GM18951 (cell line): Measurements from ENCODE around the gene EYA4.

Experiments
- POLR2A ChIP-seq: IDR thresholded peaks from 4 replicates; pipeline ENCODE4 v1.6.1; 2011; ENCODE audit warnings: mild to moderate bottlenecking; ENCODE audit not compliant: insufficient read length, insufficient read depth; ENCODE audit errors: extremely low read depth
- in situ Hi-C: fragments of 300-500 bp; cut with MboI; formaldehyde crosslinking; loops from one replicate; pipeline ENCODE4 v1.12.0; 2022; ENCODE audit warnings: low sequenced_read_pairs, mixed read lengths, inconsistent platforms; ENCODE audit not compliant: unreplicated experiment

The EYA4 gene

GRCh38 chr6:133359760-133360159, 118.6 kb downstream of the EYA4 start:
- in situ Hi-C loops: no loop called here
- no peak for TF ChIP-seq POLR2A

DNA sequence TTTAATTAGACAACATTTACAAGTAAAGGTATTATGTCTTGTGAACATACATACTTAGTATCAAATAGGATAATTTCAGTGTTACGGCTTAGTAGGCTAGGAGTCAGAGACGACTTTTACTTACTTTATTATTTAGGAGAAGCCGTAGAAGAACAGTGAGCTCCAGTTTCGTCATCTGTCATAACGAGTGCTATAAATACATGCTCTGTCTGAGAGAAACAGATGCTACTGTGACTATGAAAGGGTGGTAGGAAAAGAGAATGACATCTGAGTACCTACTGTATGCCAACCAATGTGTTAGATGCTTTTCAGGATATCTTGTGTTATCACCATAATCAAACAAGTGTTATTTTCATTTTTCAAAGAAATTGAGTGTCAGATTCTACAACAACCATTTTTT, 119.0 kb downstream of the EYA4 start:
- no peak for TF ChIP-seq POLR2A
- in situ Hi-C loops: no loop called here

DNA sequence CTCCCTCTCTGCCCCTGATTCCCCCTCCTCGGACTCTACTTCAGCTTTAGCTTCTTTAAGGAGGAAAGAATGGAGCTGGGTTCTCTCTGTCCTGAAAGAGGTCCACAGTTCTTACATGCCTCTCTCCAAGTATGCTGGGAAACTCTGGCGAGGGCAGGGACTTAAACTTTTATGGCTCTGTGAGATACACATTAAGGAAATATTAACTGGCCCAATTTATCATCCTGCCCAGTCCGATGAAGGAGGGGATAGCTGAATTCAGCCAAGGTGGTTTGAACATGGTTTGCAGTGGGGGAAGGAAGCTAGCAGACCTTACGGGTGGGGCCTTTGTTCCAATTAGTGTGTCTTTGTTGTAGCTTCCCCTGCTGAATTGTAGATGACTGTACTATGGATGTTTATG, 121.7 kb downstream of the EYA4 start:
- in situ Hi-C loops: no loop called here
- no peak for TF ChIP-seq POLR2A

DNA sequence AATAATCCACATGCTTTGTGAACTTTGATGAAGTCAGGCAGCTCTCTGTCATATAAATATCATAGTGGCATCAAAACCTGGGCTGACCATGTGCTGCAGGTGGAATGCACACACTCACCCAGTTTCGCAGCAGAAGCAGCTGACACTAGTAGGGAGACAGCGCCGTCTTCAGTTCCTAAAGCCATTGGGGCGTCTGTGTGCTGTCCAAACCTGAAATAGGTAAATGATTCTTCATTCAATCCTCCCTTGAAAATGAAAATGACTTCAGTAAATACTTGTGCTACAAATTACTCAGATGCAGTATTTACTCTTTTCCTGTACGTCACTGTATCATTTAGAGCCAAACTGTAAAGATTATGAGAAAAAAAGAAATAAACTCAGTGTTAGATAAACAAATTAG, 127.5 kb downstream of the EYA4 start:
- in situ Hi-C loops: no loop called here
- TF ChIP-seq POLR2A: no peak

DNA sequence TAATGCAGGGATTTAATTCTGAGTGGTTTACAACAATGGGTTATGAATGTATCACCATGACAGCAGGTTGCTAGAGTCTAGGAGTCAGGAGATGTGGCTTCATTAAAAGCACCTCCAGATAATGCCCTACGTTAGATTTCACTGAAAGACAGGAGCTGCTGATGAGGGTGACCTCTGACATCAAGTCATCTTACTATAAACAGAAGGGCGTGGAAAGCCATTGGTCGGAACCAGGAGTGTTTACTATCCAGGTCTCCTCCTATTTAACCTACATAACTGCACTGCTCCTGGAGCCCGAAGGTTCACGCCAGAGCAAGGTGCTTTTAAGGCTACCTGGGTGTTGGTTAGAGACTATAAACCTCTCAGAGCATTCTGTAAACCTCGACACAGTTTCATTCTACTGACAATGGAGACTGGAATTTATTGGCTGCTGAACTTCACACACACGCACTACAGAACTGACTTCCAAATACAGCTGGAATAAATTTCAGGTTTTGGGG, 128.7 kb downstream of the EYA4 start:
- in situ Hi-C loops: loop anchor here (10.0 kb wide), 1 partner anchor 325 kb away; no protein-coding TSS in a partner anchor

GRCh38 chr6:133376743-133377142, 135.6 kb downstream of the EYA4 start:
- in situ Hi-C loops: loop anchor here (10.0 kb wide), 1 partner anchor 332 kb away; no protein-coding TSS in a partner anchor
- TF ChIP-seq POLR2A: no peak

More for the DNA sequence above, 128.7 kb downstream of the EYA4 start:
- no peak for TF ChIP-seq POLR2A

DNA sequence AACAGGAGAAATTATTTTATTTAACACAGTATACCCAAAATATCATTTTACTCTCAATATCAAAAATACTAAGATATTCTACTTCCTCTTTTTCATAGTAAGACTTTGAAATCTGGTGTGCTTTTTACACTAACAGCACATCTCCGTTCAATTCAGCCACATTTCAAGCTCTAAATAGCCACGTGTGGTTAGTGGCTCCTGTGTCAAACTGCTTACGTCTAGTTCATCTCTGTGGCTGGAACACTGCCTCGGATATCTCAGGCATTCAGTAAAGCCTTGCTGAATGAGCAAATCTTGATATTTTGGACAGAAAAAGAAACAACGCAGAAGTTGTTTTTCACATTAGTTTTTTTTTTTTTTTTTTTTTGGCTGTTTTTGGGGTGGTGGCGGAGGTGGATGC, 136.1 kb downstream of the EYA4 start:
- in situ Hi-C loops: loop anchor here (10.0 kb wide), 1 partner anchor 332 kb away; no protein-coding TSS in a partner anchor
- no peak for TF ChIP-seq POLR2A

DNA sequence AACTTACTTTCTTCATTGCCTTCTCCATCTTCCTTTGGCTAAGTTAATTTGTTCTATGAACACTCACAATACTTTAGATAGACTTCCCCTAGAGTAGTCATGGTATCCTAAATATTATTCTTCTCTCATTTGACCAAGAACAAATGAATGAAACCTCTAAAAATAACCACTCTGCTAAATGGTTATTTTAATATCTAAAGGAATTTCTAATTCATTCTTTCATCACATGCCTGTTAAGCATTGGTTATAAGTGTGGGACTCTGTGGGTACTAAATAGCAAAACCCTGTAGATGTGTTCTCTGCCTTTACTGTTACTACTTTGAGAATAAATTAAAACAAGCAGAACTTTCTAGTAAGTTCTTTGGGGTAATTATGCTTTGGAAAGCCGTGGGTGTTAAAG, 138.9 kb downstream of the EYA4 start:
- TF ChIP-seq POLR2A: no peak
- in situ Hi-C loops: no loop called here

- no peak for TF ChIP-seq POLR2A
- in situ Hi-C loops: no loop called here
Observed at GRCh38 chr6:133380723-133381122, 139.6 kb downstream of the EYA4 start.

DNA sequence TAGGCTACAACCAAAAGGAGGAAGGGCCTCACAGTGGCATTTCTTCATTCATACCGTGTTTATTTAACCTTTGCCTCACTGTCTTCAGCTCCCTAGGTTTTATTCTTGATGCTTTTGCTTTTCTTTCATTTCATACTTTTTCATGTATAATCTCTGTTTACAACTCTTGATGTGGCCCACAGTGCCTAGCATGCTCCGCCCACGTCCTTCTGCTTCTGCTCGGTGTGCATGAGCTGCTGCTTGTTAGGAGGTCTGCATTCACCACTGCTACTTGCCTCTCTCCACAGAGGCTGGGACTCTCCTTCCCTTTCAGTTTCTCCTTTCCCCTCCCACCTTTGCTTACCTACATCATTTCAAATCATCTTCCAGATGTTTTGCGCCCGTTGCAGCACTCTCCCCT, 147.6 kb downstream of the EYA4 start:
- in situ Hi-C loops: no loop called here

GRCh38 chr6:133390168-133390567, 149.0 kb downstream of the EYA4 start:
- no peak for TF ChIP-seq POLR2A
- in situ Hi-C loops: no loop called here

More for the DNA sequence above, 147.6 kb downstream of the EYA4 start:
- no peak for TF ChIP-seq POLR2A

- no peak for TF ChIP-seq POLR2A
- in situ Hi-C loops: no loop called here
Observed at GRCh38 chr6:133392015-133392414, 150.9 kb downstream of the EYA4 start.

GRCh38 chr6:133392641-133393040, 151.5 kb downstream of the EYA4 start:
- in situ Hi-C loops: no loop called here
- no peak for TF ChIP-seq POLR2A

GRCh38 chr6:133393891-133394290, 152.7 kb downstream of the EYA4 start:
- TF ChIP-seq POLR2A: no peak
- in situ Hi-C loops: no loop called here

- TF ChIP-seq POLR2A: no peak
- in situ Hi-C loops: no loop called here
Observed at GRCh38 chr6:133394630-133395029, 153.5 kb downstream of the EYA4 start.
